Breast epithelium (tissue), 3 donors: ENCODE results near the gene SEC14L5.

ENCODE experiments used
- CTCF ChIP-seq, 3 donors: fragments of 450-650 bp; IDR thresholded peaks; one replicate each; pipeline ENCODE4 v1.5.1; 2016 to 2017; ENCODE audit warnings: antibody characterized with exemption in 3 of 3, mild to moderate bottlenecking in 3 of 3, moderate library complexity in 3 of 3
- POLR2A ChIP-seq: fragments of 450-650 bp; IDR thresholded peaks from one replicate; pipeline ENCODE4 v1.6.1; 2016; ENCODE audit warnings: antibody characterized with exemption, mild to moderate bottlenecking, moderate library complexity
- POLR2AphosphoS5 ChIP-seq, 3 donors: sonication (generic); formaldehyde crosslinking; IDR thresholded peaks; one replicate each; pipeline ENCODE4 v1.6.1; 2017; ENCODE audit warnings: antibody characterized with exemption in 3 of 3

GRCh38 chr16:5027086-5027485, 69.0 kb downstream of the SEC14L5 start:
- no peak for TF ChIP-seq CTCF (IDR thresholded peaks at IDR 0.05)
- TF ChIP-seq POLR2A = no peak
- TF ChIP-seq POLR2AphosphoS5 (IDR thresholded peaks at IDR 0.05) = no peak
